CD4-positive, alpha-beta memory T cell (primary cell): ENCODE data around the gene NF1. TPM values are rescaled to one million over a fixed set of nuclear protein-coding genes. Genes with fewer than 3 reads are reported as not detected.
"Not testable (repeated sequence)": the region's sequence is repeated elsewhere in the genome, so short reads cannot be mapped to it uniquely, and the experiment has no call there.

Experiments used
- CTCF ChIA-PET: fragments of 350-600 bp; sonication (Branson Sonifier 250); formaldehyde crosslinking; loops from one replicate; lab custom pipeline; 2021; ENCODE audit warnings: inconsistent platforms; ENCODE audit not compliant: partially characterized antibody; lab: Charles Lee
- POLR2A ChIA-PET: fragments of 350-600 bp; sonication (Branson Sonifier 250); formaldehyde crosslinking; loops from one replicate; lab custom pipeline; 2021; ENCODE audit not compliant: partially characterized antibody; lab: Charles Lee
- DNase-seq, 5 donors: peaks; one replicate each; pipeline versions ENCODE4 v3.0.0 to v3.0.0-alpha.2; 2020 to 2022; ENCODE audit warnings: mixed read lengths in 1 of 5
- H3K27ac ChIP-seq: one replicate; pipeline ENCODE4 v1.7.0; 2013; ENCODE audit warnings: low read depth, low read length
- H3K27me3 ChIP-seq: 2 replicates; pipeline ENCODE4 v1.7.0; 2013; ENCODE audit warnings: mild to moderate bottlenecking, low read length, moderate library complexity; ENCODE audit not compliant: insufficient read depth
- H3K36me3 ChIP-seq: 2 replicates; pipeline ENCODE4 v1.7.0; 2013; ENCODE audit warnings: mild to moderate bottlenecking, low read length, moderate library complexity; ENCODE audit not compliant: insufficient read depth
- H3K4me1 ChIP-seq: 2 replicates; pipeline ENCODE4 v1.7.0; 2013; ENCODE audit warnings: mild to moderate bottlenecking, low read length, moderate library complexity; ENCODE audit not compliant: insufficient read depth
- H3K4me3 ChIP-seq, 2 donors: one replicate each; pipeline ENCODE4 v1.7.0; 2013; ENCODE audit warnings: low read length in 2 of 2, mild to moderate bottlenecking in 1 of 2
- H3K9me3 ChIP-seq, 2 donors: one replicate each; pipeline ENCODE4 v1.7.0; 2013; ENCODE audit warnings: low read length in 2 of 2, control low read depth in 1 of 2; ENCODE audit not compliant: control insufficient read depth in 1 of 2
- H3K27ac Mint-ChIP-seq, 7 donors: one replicate each; pipeline ENCODE4 v1.8.0; 2020 to 2021; ENCODE audit warnings: mixed read lengths in 7 of 7, mild to moderate bottlenecking in 6 of 7, inconsistent platforms in 3 of 7, moderate library complexity in 3 of 7
- H3K27me3 Mint-ChIP-seq, 2 donors: one replicate each; pipeline ENCODE4 v1.8.0; 2020 to 2021; ENCODE audit warnings: mixed read lengths in 2 of 2
- H3K36me3 Mint-ChIP-seq, 2 donors: one replicate each; pipeline ENCODE4 v1.8.0; 2020 to 2021; ENCODE audit warnings: mixed read lengths in 2 of 2, inconsistent platforms in 1 of 2, mild to moderate bottlenecking in 1 of 2
- H3K4me1 Mint-ChIP-seq, 4 donors: one replicate each; pipeline ENCODE4 v1.8.0; 2020 to 2021; ENCODE audit warnings: mixed read lengths in 4 of 4, mild to moderate bottlenecking in 1 of 4
- H3K4me3 Mint-ChIP-seq, 8 donors: one replicate each; pipeline ENCODE4 v1.8.0; 2020 to 2021; ENCODE audit warnings: mixed read lengths in 8 of 8, mild to moderate bottlenecking in 7 of 8, moderate library complexity in 6 of 8, inconsistent platforms in 3 of 8
- H3K9me3 Mint-ChIP-seq, 8 donors: one replicate each; pipeline ENCODE4 v1.8.0; 2020 to 2021; ENCODE audit warnings: mixed read lengths in 8 of 8, mild to moderate bottlenecking in 5 of 8, inconsistent platforms in 3 of 8, moderate library complexity in 1 of 8
- intact Hi-C: fragments of 100-400 bp; cut with micrococcal nuclease; formaldehyde crosslinking; loops from one replicate; pipeline ENCODE4 v1.15.1; 2023
- polyA plus RNA-seq, 2 donors: library from polyadenylated mRNA; unstranded; fragments of 300-500 nt; fragmentation: Illumina TruSeq; gene quantifications; one replicate each; pipeline ENCODE4 v1.2.3, GENCODE V29; 2021
- total RNA-seq, 2 experiments: library from RNA; stranded (reverse); gene quantifications; one replicate each; pipeline ENCODE4 v1.2.3, GENCODE V29; 2021

Gene NF1
- total and polyA plus RNA-seq, 4 experiments from 2014 or later, result 5.5 to 52.4 (median 27.9) TPM

- ChIA-PET CTCF (no interaction called here), POLR2A (interaction anchor here (1.5 kb wide), 1 partner anchor 24 kb away, joined by 3 read pairs; no protein-coding TSS in a partner anchor)
- Histone ChIP-seq H3K27me3 (no peaks in the 10 kb centered on the region), H3K4me3 (no peak overlapping the region), H3K27ac (no peak overlapping the region), H3K9me3 (no peaks in the 10 kb centered on the region), H3K36me3 (peaks cover 5% of the 10 kb centered on the region), H3K4me1 (no peaks in the 10 kb centered on the region)
- peaks cover 24 to 31% of the 10 kb centered on the region in 2 donors for H3K36me3 Mint-ChIP-seq
- intact Hi-C loops, result no loop called here
- H3K4me1 Mint-ChIP-seq, result peaks cover 7 to 10% (median 9%) of the 10 kb centered on the region in 4 donors
- H3K27ac Mint-ChIP-seq, result peak overlapping the region in 1 of 7 donors; percentile 2
- H3K27me3 Mint-ChIP-seq, result no peaks in the 10 kb centered on the region
- H3K4me3 Mint-ChIP-seq, result no peak overlapping the region
- H3K9me3 Mint-ChIP-seq, result no peaks in the 10 kb centered on the region
- no peak for DNase-seq
These were observed 232.9 kb downstream of the NF1 start for GRCh38 chr17:31327534-31328159.

- H3K27me3 ChIP-seq, result no peaks in the 10 kb centered on the region
- Mint-ChIP-seq H3K4me3 (no peak overlapping the region), H3K27ac (no peak overlapping the region), H3K9me3 (no peaks in the 10 kb centered on the region), H3K27me3 (no peaks in the 10 kb centered on the region), H3K36me3 (peaks cover 24 to 31% of the 10 kb centered on the region in 2 donors), H3K4me1 (peaks cover 4 to 7% (median 6%) of the 10 kb centered on the region in 4 donors)
- peaks cover 5% of the 10 kb centered on the region for H3K36me3 ChIP-seq
- no peaks in the 10 kb centered on the region for H3K9me3 ChIP-seq
- ChIA-PET POLR2A (interaction anchor here (0.9 to 1.5 kb wide), 2 partner anchors 10 to 24 kb away, joined by 3 read pairs; no protein-coding TSS in a partner anchor), CTCF (no interaction called here)
- no peaks in the 10 kb centered on the region for H3K4me1 ChIP-seq
- no peak overlapping the region for H3K4me3 ChIP-seq
- H3K27ac ChIP-seq, result no peak overlapping the region
- intact Hi-C loops, result no loop called here
- DNase-seq, result no peak
These were observed 233.4 kb downstream of the NF1 start for GRCh38 chr17:31328160-31328535.

GRCh38 chr17:31329221-31329620 lies 234.4 kb downstream of the NF1 start:
- peaks cover 24 to 31% of the 10 kb centered on the region in 2 donors for H3K36me3 Mint-ChIP-seq
- H3K27ac Mint-ChIP-seq, result no peak overlapping the region
- ChIA-PET POLR2A (interaction anchor here (0.9 to 1.5 kb wide), 2 partner anchors 9 to 23 kb away, joined by 3 read pairs; no protein-coding TSS in a partner anchor), CTCF (no interaction called here)
- Histone ChIP-seq H3K4me3 (no peak overlapping the region), H3K36me3 (peaks cover 5% of the 10 kb centered on the region), H3K4me1 (no peaks in the 10 kb centered on the region), H3K27me3 (no peaks in the 10 kb centered on the region), H3K9me3 (no peaks in the 10 kb centered on the region), H3K27ac (no peak overlapping the region)
- peaks cover 0 to 1% (median under 1%) of the 10 kb centered on the region in 4 donors for H3K4me1 Mint-ChIP-seq
- intact Hi-C loops, result no loop called here
- H3K4me3 Mint-ChIP-seq, result no peak overlapping the region
- H3K27me3 Mint-ChIP-seq, result no peaks in the 10 kb centered on the region
- no peaks in the 10 kb centered on the region for H3K9me3 Mint-ChIP-seq
- no peak for DNase-seq

GRCh38 chr17:31339906-31340661 lies 245.3 kb downstream of the NF1 start:
- CTCF ChIA-PET, result interaction anchor here (0.8 to 1.5 kb wide), 2 partner anchors 16 to 28 kb away, joined by 3 read pairs; no protein-coding TSS in a partner anchor
- H3K4me3 Mint-ChIP-seq, result no peak overlapping the region
- peaks cover 8% of the 10 kb centered on the region for H3K36me3 ChIP-seq
- no peaks in the 10 kb centered on the region for H3K27me3 Mint-ChIP-seq
- no peak overlapping the region for H3K27ac Mint-ChIP-seq
- peaks cover 21 to 30% of the 10 kb centered on the region in 2 donors for H3K36me3 Mint-ChIP-seq
- POLR2A ChIA-PET, result no interaction called here
- no peaks in the 10 kb centered on the region for H3K4me1 ChIP-seq
- no peak for DNase-seq
- no peaks in the 10 kb centered on the region for H3K9me3 Mint-ChIP-seq
- intact Hi-C loops, result no loop called here
- no peaks in the 10 kb centered on the region for H3K27me3 ChIP-seq
- H3K9me3 ChIP-seq, result no peaks in the 10 kb centered on the region
- no peak overlapping the region for H3K27ac ChIP-seq
- H3K4me1 Mint-ChIP-seq, result no peaks in the 10 kb centered on the region
- H3K4me3 ChIP-seq, result no peak overlapping the region

- H3K27ac Mint-ChIP-seq, H3K36me3 ChIP-seq, H3K9me3 Mint-ChIP-seq, H3K27ac ChIP-seq, H3K9me3 ChIP-seq, DNase-seq, H3K27me3 Mint-ChIP-seq, H3K4me3 ChIP-seq, H3K27me3 ChIP-seq, intact Hi-C loops, H3K4me3 Mint-ChIP-seq, H3K4me1 Mint-ChIP-seq, POLR2A ChIA-PET, H3K4me1 ChIP-seq: not testable (repeated sequence)
- H3K36me3 Mint-ChIP-seq, result peaks cover 30 to 32% of the 10 kb centered on the region in 2 donors
- CTCF ChIA-PET, result interaction anchor here (1.3 kb wide), 1 partner anchor 78 kb away, joined by 4 read pairs; no protein-coding TSS in a partner anchor
These were observed 250.5 kb downstream of the NF1 start for GRCh38 chr17:31345191-31345747.

- no peaks in the 10 kb centered on the region for H3K27me3 Mint-ChIP-seq
- POLR2A ChIA-PET, result no interaction called here
These were observed 254.7 kb downstream of the NF1 start for GRCh38 chr17:31349454-31349853.

GRCh38 chr17:31355935-31356334 lies 261.2 kb downstream of the NF1 start:
- ChIA-PET CTCF (no interaction called here), POLR2A (interaction anchor here (0.6 kb wide), 1 partner anchor 19 kb away, joined by 3 read pairs; no protein-coding TSS in a partner anchor)
- H3K4me3 ChIP-seq, result no peak overlapping the region
- DNase-seq, result no peak
- H3K4me3 Mint-ChIP-seq, result no peak overlapping the region
- no peaks in the 10 kb centered on the region for H3K27me3 Mint-ChIP-seq
- H3K36me3 Mint-ChIP-seq, result peaks cover 44 to 65% of the 10 kb centered on the region in 2 donors
- H3K27ac ChIP-seq, result no peak overlapping the region
- no peaks in the 10 kb centered on the region for H3K4me1 ChIP-seq
- no peaks in the 10 kb centered on the region for H3K27me3 ChIP-seq
- H3K27ac Mint-ChIP-seq, result no peak overlapping the region
- H3K9me3 ChIP-seq, result no peaks in the 10 kb centered on the region
- no peaks in the 10 kb centered on the region for H3K9me3 Mint-ChIP-seq
- peaks cover 13% of the 10 kb centered on the region for H3K36me3 ChIP-seq
- H3K4me1 Mint-ChIP-seq, result no peaks in the 10 kb centered on the region
- intact Hi-C loops, result no loop called here

More at GRCh38 chr17:31349454-31349853, 254.7 kb downstream of the NF1 start:
- Histone ChIP-seq H3K9me3 (no peaks in the 10 kb centered on the region), H3K27ac (no peak overlapping the region), H3K4me3 (no peak overlapping the region), H3K27me3 (no peaks in the 10 kb centered on the region), H3K4me1 (no peaks in the 10 kb centered on the region), H3K36me3 (peaks cover 4% of the 10 kb centered on the region)
- intact Hi-C loops, result no loop called here
- Mint-ChIP-seq H3K36me3 (peaks cover 37 to 44% of the 10 kb centered on the region in 2 donors), H3K4me1 (no peaks in the 10 kb centered on the region), H3K9me3 (no peaks in the 10 kb centered on the region), H3K4me3 (no peak overlapping the region), H3K27ac (no peak overlapping the region)
- CTCF ChIA-PET, result interaction anchor here (0.7 kb wide), 1 partner anchor 523 kb away, joined by 3 read pairs; no protein-coding TSS in a partner anchor
- no peak for DNase-seq
